CD14-positive monocyte (primary cell): ENCODE data around the gene MYO7A. TPM values are rescaled to one million over a fixed set of nuclear protein-coding genes. Genes with fewer than 3 reads are reported as not detected.

Experiments used
- DNase-seq, 3 donors: peaks; one replicate each; pipeline ENCODE4 v3.0.0-alpha.2; 2011 to 2022
- H2AFZ ChIP-seq: 2 replicates; pipeline ENCODE4 v1.6.0; 2012; ENCODE audit warnings: mild to moderate bottlenecking, low read depth, low read length, inconsistent platforms; ENCODE audit not compliant: insufficient read depth, poor library complexity, severe bottlenecking
- H3K27ac ChIP-seq, 2 donors: 1 replicate in 1 of 2; 2 replicates in 1 of 2; pipeline ENCODE4 v1.5.1; 2012 to 2013; ENCODE audit warnings: low read length in 2 of 2, control low read depth in 1 of 2, inconsistent platforms in 1 of 2, low read depth in 1 of 2, mild to moderate bottlenecking in 1 of 2
- H3K27me3 ChIP-seq, 2 donors: one replicate each; pipeline versions ENCODE4 v1.6.0 to v1.6.1; 2011 to 2013; ENCODE audit warnings: low read length in 2 of 2; ENCODE audit not compliant: control insufficient read depth in 2 of 2, insufficient read depth in 2 of 2
- H3K36me3 ChIP-seq, 2 donors: replicated peaks in 1 of 2; 1 replicate in 1 of 2; 2 replicates in 1 of 2; pipeline versions ENCODE4 v1.5.1 to v1.6.1; 2012 to 2013; ENCODE audit warnings: low read length in 2 of 2, control low read depth in 1 of 2, inconsistent platforms in 1 of 2, mild to moderate bottlenecking in 1 of 2; ENCODE audit not compliant: insufficient read depth in 2 of 2, control insufficient read depth in 1 of 2
- H3K4me1 ChIP-seq, 2 donors: 1 replicate in 1 of 2; 2 replicates in 1 of 2; pipeline versions ENCODE4 v1.5.1 to v1.6.1; 2012 to 2013; ENCODE audit warnings: low read length in 2 of 2, control low read depth in 1 of 2, inconsistent platforms in 1 of 2, mild to moderate bottlenecking in 1 of 2, moderate library complexity in 1 of 2; ENCODE audit not compliant: insufficient read depth in 2 of 2, control insufficient read depth in 1 of 2
- H3K4me2 ChIP-seq: replicated peaks from 2 replicates; pipeline ENCODE3; 2012; ENCODE audit warnings: low read length, moderate library complexity, mild to moderate bottlenecking; ENCODE audit not compliant: poor library complexity, severe bottlenecking; ENCODE audit errors: extremely low read depth
- H3K4me3 ChIP-seq, 3 experiments: fragments of 200-600 bp in 1 of 3; sonication (generic) in 1 of 3; replicated peaks in 1 of 3; 1 replicate in 2 of 3; 2 replicates in 1 of 3; pipeline ENCODE4 v1.5.1; 2011 to 2013; ENCODE audit warnings: low read length in 3 of 3, mild to moderate bottlenecking in 3 of 3, control low read depth in 2 of 3, low read depth in 2 of 3, inconsistent platforms in 1 of 3, moderate library complexity in 1 of 3
- H3K79me2 ChIP-seq: 2 replicates; pipeline ENCODE4 v1.6.0; 2012; ENCODE audit warnings: mild to moderate bottlenecking, control low read depth, inconsistent platforms, low read length, moderate library complexity; ENCODE audit not compliant: insufficient read depth
- H3K9ac ChIP-seq: 2 replicates; pipeline ENCODE4 v1.6.0; 2017; ENCODE audit warnings: low read length, mild to moderate bottlenecking; ENCODE audit not compliant: insufficient read depth, poor library complexity, severe bottlenecking
- H3K9me3 ChIP-seq, 2 donors: replicated peaks in 1 of 2; 1 replicate in 1 of 2; 2 replicates in 1 of 2; pipeline versions ENCODE4 v1.5.1 to v1.6.1; 2012 to 2013; ENCODE audit warnings: low read length in 2 of 2, control low read depth in 1 of 2; ENCODE audit not compliant: control insufficient read depth in 1 of 2, insufficient read depth in 1 of 2
- H4K20me1 ChIP-seq: 2 replicates; pipeline ENCODE4 v1.6.0; 2012; ENCODE audit warnings: mild to moderate bottlenecking, low read length, control low read depth, moderate library complexity; ENCODE audit not compliant: insufficient read depth
- H3K27ac Mint-ChIP-seq, 7 donors: one replicate each; pipeline ENCODE4 v1.8.0; 2020; ENCODE audit warnings: mild to moderate bottlenecking in 7 of 7, mixed read lengths in 7 of 7, moderate library complexity in 6 of 7, inconsistent platforms in 2 of 7
- H3K27me3 Mint-ChIP-seq, 3 donors: one replicate each; pipeline ENCODE4 v1.8.0; 2021 to 2022; ENCODE audit warnings: low read depth in 3 of 3, mild to moderate bottlenecking in 3 of 3, mixed read lengths in 3 of 3, moderate library complexity in 3 of 3, inconsistent platforms in 1 of 3
- H3K36me3 Mint-ChIP-seq, 2 donors: one replicate each; pipeline ENCODE4 v1.8.0; 2020; ENCODE audit warnings: mixed read lengths in 2 of 2, inconsistent platforms in 1 of 2, mild to moderate bottlenecking in 1 of 2
- H3K4me1 Mint-ChIP-seq: one replicate; pipeline ENCODE4 v1.8.0; 2020; ENCODE audit warnings: mild to moderate bottlenecking, mixed read lengths
- H3K4me3 Mint-ChIP-seq, 2 donors: one replicate each; pipeline ENCODE4 v1.8.0; 2020; ENCODE audit warnings: mild to moderate bottlenecking in 2 of 2, mixed read lengths in 2 of 2, moderate library complexity in 1 of 2
- H3K9me3 Mint-ChIP-seq, 7 donors: one replicate each; pipeline ENCODE4 v1.8.0; 2020 to 2022; ENCODE audit warnings: mixed read lengths in 7 of 7, mild to moderate bottlenecking in 6 of 7, moderate library complexity in 6 of 7, inconsistent platforms in 2 of 7
- CTCF ChIP-seq: fragments of 200-600 bp; IDR thresholded peaks from one replicate; pipeline ENCODE4 v1.8.0; 2022; ENCODE audit warnings: antibody characterized with exemption, mild to moderate bottlenecking
- WGBS: methylation state at CpG from one replicate; pipeline ENCODE4 v1.1.5; 2013; ENCODE audit warnings: missing lambda C conversion rate; ENCODE audit not compliant: insufficient coverage; 5-methylcytosine and 5-hydroxymethylcytosine counted together
- intact Hi-C, 2 donors: fragments of 100-400 bp; cut with micrococcal nuclease; formaldehyde crosslinking; loops; one replicate each; pipeline versions ENCODE4 v1.15.0 to v1.15.1; 2023
- polyA plus RNA-seq, 3 donors: library from polyadenylated mRNA; depleted of rRNA in 1 of 3; unstranded in 2 of 3; stranded (reverse) in 1 of 3; fragments of 300-500 nt in 2 of 3; fragments of >200 nt in 1 of 3; fragmentation: Illumina TruSeq in 2 of 3; gene quantifications; 1 replicate in 2 of 3; 2 replicates in 1 of 3; pipeline ENCODE4 v1.2.3, GENCODE V29; 2012 to 2021

The MYO7A gene
- polyA plus RNA-seq, 3 donors: 3.5 to 7.8 (median 3.6) TPM

DNA sequence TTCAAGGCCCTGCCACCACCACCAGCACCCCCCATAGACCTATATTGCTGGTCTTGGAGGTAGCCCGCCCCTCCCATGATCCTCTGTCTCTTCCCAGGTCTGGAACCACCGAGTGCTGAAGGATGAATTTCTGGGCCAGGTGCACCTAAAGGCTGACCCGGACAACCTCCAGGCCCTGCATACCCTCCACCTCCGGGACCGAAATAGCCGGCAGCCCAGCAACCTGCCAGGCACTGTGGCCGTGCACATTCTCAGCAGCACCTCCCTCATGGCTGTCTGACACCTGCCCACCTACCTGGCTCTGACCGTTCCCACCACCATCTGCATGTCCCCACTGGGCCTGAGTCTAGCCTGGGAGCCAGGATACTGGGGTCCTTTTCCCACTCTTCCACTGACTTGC lies 4.5 kb upstream of the MYO7A start:
- Histone ChIP-seq H3K79me2 (no peaks in the 10 kb centered on the region), H4K20me1 (no peaks in the 10 kb centered on the region), H2AFZ (no peak overlapping the region), H3K27ac (no peak overlapping the region), H3K27me3 (peaks cover 0 to 13% of the 10 kb centered on the region in 2 donors), H3K36me3 (no peaks in the 10 kb centered on the region), H3K9me3 (no peaks in the 10 kb centered on the region), H3K4me1 (peaks cover 9 to 15% of the 10 kb centered on the region in 2 donors), H3K9ac (no peak overlapping the region), H3K4me2 (no peak overlapping the region), H3K4me3 (no peak overlapping the region)
- no peaks in the 10 kb centered on the region for H3K36me3 Mint-ChIP-seq
- TF ChIP-seq CTCF: no peak
- intact Hi-C loops: loop anchor here in 1 of 2 donors (10.0 kb wide), 1 partner anchor 491 kb away; no protein-coding TSS in a partner anchor
- peaks cover 10 to 17% (median 12%) of the 10 kb centered on the region in 3 donors for H3K27me3 Mint-ChIP-seq
- DNase-seq: no peak
- H3K4me1 Mint-ChIP-seq: peaks cover 15% of the 10 kb centered on the region
- peaks cover 0 to 3% (median 0%) of the 10 kb centered on the region in 7 donors for H3K9me3 Mint-ChIP-seq
- H3K4me3 Mint-ChIP-seq: no peak overlapping the region
- H3K27ac Mint-ChIP-seq: peak overlapping the region in 1 of 7 donors; percentile 38
- WGBS: 96% methylated on average over 8 of the region's 8 CpGs

DNA sequence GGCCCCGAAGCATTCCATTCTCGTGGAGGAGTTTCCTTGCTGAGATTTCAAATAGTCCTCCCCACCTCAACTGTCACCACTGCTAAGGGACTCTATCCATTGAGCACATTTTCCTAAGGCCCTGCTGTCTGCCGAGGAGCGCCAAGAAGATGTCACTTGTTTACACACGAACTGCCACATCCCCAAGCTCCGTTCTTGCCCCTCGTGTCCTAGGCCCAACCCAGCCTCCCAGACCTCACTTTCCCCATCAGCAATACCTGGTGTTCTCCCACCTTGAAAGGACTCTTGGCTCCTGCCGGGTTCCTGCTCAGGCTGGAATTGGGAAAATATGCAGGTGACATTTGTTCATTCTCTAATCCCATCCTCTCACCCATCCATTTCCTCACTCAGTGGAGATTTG lies 4.0 kb upstream of the MYO7A start:
- TF ChIP-seq CTCF: no peak
- no peak overlapping the region for H3K9ac ChIP-seq
- peaks cover 0 to 13% of the 10 kb centered on the region in 2 donors for H3K27me3 ChIP-seq
- no peak overlapping the region for H3K4me3 Mint-ChIP-seq
- peaks cover 15% of the 10 kb centered on the region for H3K4me1 Mint-ChIP-seq
- H3K4me2 ChIP-seq: no peak overlapping the region
- no peaks in the 10 kb centered on the region for H4K20me1 ChIP-seq
- intact Hi-C loops: loop anchor here in 1 of 2 donors (10.0 kb wide), 1 partner anchor 491 kb away; no protein-coding TSS in a partner anchor
- H3K4me3 ChIP-seq: no peak overlapping the region
- no peak overlapping the region for H2AFZ ChIP-seq
- peaks cover 9 to 15% of the 10 kb centered on the region in 2 donors for H3K4me1 ChIP-seq
- H3K27ac Mint-ChIP-seq: no peak overlapping the region
- no peaks in the 10 kb centered on the region for H3K36me3 ChIP-seq
- H3K36me3 Mint-ChIP-seq: no peaks in the 10 kb centered on the region
- H3K9me3 ChIP-seq: no peaks in the 10 kb centered on the region
- no peaks in the 10 kb centered on the region for H3K79me2 ChIP-seq
- no peak for DNase-seq
- 99% methylated on average over 7 of the region's 8 CpGs for WGBS
- H3K9me3 Mint-ChIP-seq: peaks cover 0 to 3% (median 0%) of the 10 kb centered on the region in 7 donors
- H3K27me3 Mint-ChIP-seq: peaks cover 12 to 17% (median 12%) of the 10 kb centered on the region in 3 donors
- H3K27ac ChIP-seq: no peak overlapping the region
